ENCODE results near the gene NEURL2. TPM values are rescaled to one million over a fixed set of nuclear protein-coding genes. Genes with fewer than 3 reads are reported as not detected.
A peak's percentile ranks its signal among the peaks of the same experiment; 100 is the strongest.
"Not testable (repeated sequence)": the region's sequence is repeated elsewhere in the genome, so short reads cannot be mapped to it uniquely, and the experiment has no call there.

The NEURL2 gene
- total RNA-seq, 1 donor from 2014 or later: 13.0 TPM

- no peaks in the 10 kb centered on the region for H3K9me3 ChIP-seq (ENCODE audit: control insufficient read depth in 3 of 3, low read length in 3 of 3)
- H3K27ac ChIP-seq (ENCODE audit: low read depth, low read length): peak overlapping the region; percentile 99
- no peaks in the 10 kb centered on the region for H3K27me3 ChIP-seq (ENCODE audit: control insufficient read depth in 3 of 3, insufficient read depth in 3 of 3, low read length in 3 of 3)
- peak overlapping the region; percentile 99 to 100 (median 99) for H3K9ac ChIP-seq (ENCODE audit: low read depth in 1 of 3, low read length in 3 of 3)
- H3K36me3 ChIP-seq (ENCODE audit: control insufficient read depth in 3 of 3, insufficient read depth in 3 of 3, low read length in 3 of 3): peaks cover 9 to 13% (median 13%) of the 10 kb centered on the region in 3 donors
- H3K4me1 ChIP-seq (ENCODE audit: control insufficient read depth in 3 of 3, insufficient read depth in 3 of 3, low read length in 3 of 3): peaks cover 21 to 37% (median 23%) of the 10 kb centered on the region in 3 donors
- H3K4me3 ChIP-seq (ENCODE audit: low read length in 3 of 3): peak overlapping the region; percentile 95 to 100 (median 99)
These were observed 42.4 kb upstream of the NEURL2 start for GRCh38 chr20:45933266-45934045.

DNA sequence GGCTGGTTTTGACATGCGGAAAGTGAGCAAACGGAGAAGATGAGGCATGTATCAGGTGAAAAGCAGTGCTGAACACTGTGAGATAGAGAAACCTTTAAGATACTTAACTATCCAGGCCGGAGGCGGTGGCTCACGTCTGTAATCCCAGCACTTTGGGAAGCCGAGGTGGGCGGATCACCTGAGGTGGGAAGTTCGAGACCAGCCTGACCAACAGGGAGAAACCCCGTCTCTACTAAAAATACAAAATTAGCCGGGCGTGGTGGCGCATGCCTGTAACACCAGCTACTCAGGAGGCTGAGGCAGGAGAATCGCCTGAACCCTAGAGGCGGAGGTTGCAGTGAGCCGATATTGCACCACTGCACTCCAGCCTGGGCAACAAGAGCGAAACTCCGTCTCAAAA, 40.7 kb upstream of the NEURL2 start:
- H3K36me3 ChIP-seq (ENCODE audit: control insufficient read depth in 3 of 3, insufficient read depth in 3 of 3, low read length in 3 of 3); H3K4me3 ChIP-seq (ENCODE audit: low read length in 3 of 3); H3K9me3 ChIP-seq (ENCODE audit: control insufficient read depth in 3 of 3, low read length in 3 of 3); H3K27me3 ChIP-seq (ENCODE audit: control insufficient read depth in 3 of 3, insufficient read depth in 3 of 3, low read length in 3 of 3); H3K27ac ChIP-seq (ENCODE audit: low read depth, low read length); H3K9ac ChIP-seq (ENCODE audit: low read depth in 1 of 3, low read length in 3 of 3): not testable (repeated sequence)
- peaks cover 14 to 25% (median 16%) of the 10 kb centered on the region in 3 donors for H3K4me1 ChIP-seq (ENCODE audit: control insufficient read depth in 3 of 3, insufficient read depth in 3 of 3, low read length in 3 of 3)

GRCh38 chr20:45927071-45927878, 36.3 kb upstream of the NEURL2 start:
- no peaks in the 10 kb centered on the region for H3K27me3 ChIP-seq (ENCODE audit: control insufficient read depth in 3 of 3, insufficient read depth in 3 of 3, low read length in 3 of 3)
- H3K9ac ChIP-seq (ENCODE audit: low read depth in 1 of 3, low read length in 3 of 3): no peak overlapping the region
- no peak overlapping the region for H3K27ac ChIP-seq (ENCODE audit: low read depth, low read length)
- no peak overlapping the region for H3K4me3 ChIP-seq (ENCODE audit: low read length in 3 of 3)
- peaks cover 16 to 21% (median 21%) of the 10 kb centered on the region in 3 donors for H3K4me1 ChIP-seq (ENCODE audit: control insufficient read depth in 3 of 3, insufficient read depth in 3 of 3, low read length in 3 of 3)
- H3K9me3 ChIP-seq (ENCODE audit: control insufficient read depth in 3 of 3, low read length in 3 of 3): no peaks in the 10 kb centered on the region
- H3K36me3 ChIP-seq (ENCODE audit: control insufficient read depth in 3 of 3, insufficient read depth in 3 of 3, low read length in 3 of 3): no peaks in the 10 kb centered on the region

DNA sequence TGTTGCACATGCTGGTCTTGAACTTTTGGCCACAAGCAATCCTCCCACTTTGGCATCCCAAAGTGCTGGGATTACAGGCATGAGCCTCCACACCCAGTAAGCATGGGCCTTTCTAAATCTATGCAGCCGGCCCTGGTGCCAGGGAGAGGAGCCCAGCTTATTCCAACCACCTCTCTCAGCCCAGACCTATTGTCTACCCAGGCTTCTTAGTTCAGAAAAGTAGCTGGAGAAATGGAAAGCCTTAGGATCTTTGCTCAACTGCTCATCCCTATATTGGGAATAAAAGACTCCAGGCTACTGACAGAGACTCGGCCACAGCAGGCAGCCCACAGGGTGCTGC, 35.7 kb upstream of the NEURL2 start:
- peaks cover 16 to 21% (median 21%) of the 10 kb centered on the region in 3 donors for H3K4me1 ChIP-seq (ENCODE audit: control insufficient read depth in 3 of 3, insufficient read depth in 3 of 3, low read length in 3 of 3)
- no peak overlapping the region for H3K9ac ChIP-seq (ENCODE audit: low read depth in 1 of 3, low read length in 3 of 3)
- H3K27ac ChIP-seq (ENCODE audit: low read depth, low read length): no peak overlapping the region
- H3K4me3 ChIP-seq (ENCODE audit: low read length in 3 of 3): no peak overlapping the region
- H3K36me3 ChIP-seq (ENCODE audit: control insufficient read depth in 3 of 3, insufficient read depth in 3 of 3, low read length in 3 of 3): no peaks in the 10 kb centered on the region
- H3K9me3 ChIP-seq (ENCODE audit: control insufficient read depth in 3 of 3, low read length in 3 of 3): no peaks in the 10 kb centered on the region
- H3K27me3 ChIP-seq (ENCODE audit: control insufficient read depth in 3 of 3, insufficient read depth in 3 of 3, low read length in 3 of 3): no peaks in the 10 kb centered on the region

- Histone ChIP-seq H3K9ac (ENCODE audit: low read depth in 1 of 3, low read length in 3 of 3) (no peak overlapping the region), H3K27me3 (ENCODE audit: control insufficient read depth in 3 of 3, insufficient read depth in 3 of 3, low read length in 3 of 3) (no peaks in the 10 kb centered on the region), H3K27ac (ENCODE audit: low read depth, low read length) (peak overlapping the region; percentile 5), H3K36me3 (ENCODE audit: control insufficient read depth in 3 of 3, insufficient read depth in 3 of 3, low read length in 3 of 3) (no peaks in the 10 kb centered on the region), H3K9me3 (ENCODE audit: control insufficient read depth in 3 of 3, low read length in 3 of 3) (no peaks in the 10 kb centered on the region), H3K4me1 (ENCODE audit: control insufficient read depth in 3 of 3, insufficient read depth in 3 of 3, low read length in 3 of 3) (peaks cover 19 to 25% (median 21%) of the 10 kb centered on the region in 3 donors), H3K4me3 (ENCODE audit: low read length in 3 of 3) (no peak overlapping the region)
These were observed 35.0 kb upstream of the NEURL2 start for GRCh38 chr20:45925821-45926506.

GRCh38 chr20:45924391-45925261, 33.6 kb upstream of the NEURL2 start:
- H3K4me1 ChIP-seq (ENCODE audit: control insufficient read depth in 3 of 3, insufficient read depth in 3 of 3, low read length in 3 of 3): peaks cover 27 to 34% (median 30%) of the 10 kb centered on the region in 3 donors
- peak overlapping the region in 1 of 3 donors; percentile 29 for H3K4me3 ChIP-seq (ENCODE audit: low read length in 3 of 3)
- H3K9me3 ChIP-seq (ENCODE audit: control insufficient read depth in 3 of 3, low read length in 3 of 3): no peaks in the 10 kb centered on the region
- no peaks in the 10 kb centered on the region for H3K36me3 ChIP-seq (ENCODE audit: control insufficient read depth in 3 of 3, insufficient read depth in 3 of 3, low read length in 3 of 3)
- H3K27me3 ChIP-seq (ENCODE audit: control insufficient read depth in 3 of 3, insufficient read depth in 3 of 3, low read length in 3 of 3): no peaks in the 10 kb centered on the region
- H3K9ac ChIP-seq (ENCODE audit: low read depth in 1 of 3, low read length in 3 of 3): peak overlapping the region in 2 of 3 donors; percentile 45 to 59
- peak overlapping the region; percentile 64 for H3K27ac ChIP-seq (ENCODE audit: low read depth, low read length)

DNA sequence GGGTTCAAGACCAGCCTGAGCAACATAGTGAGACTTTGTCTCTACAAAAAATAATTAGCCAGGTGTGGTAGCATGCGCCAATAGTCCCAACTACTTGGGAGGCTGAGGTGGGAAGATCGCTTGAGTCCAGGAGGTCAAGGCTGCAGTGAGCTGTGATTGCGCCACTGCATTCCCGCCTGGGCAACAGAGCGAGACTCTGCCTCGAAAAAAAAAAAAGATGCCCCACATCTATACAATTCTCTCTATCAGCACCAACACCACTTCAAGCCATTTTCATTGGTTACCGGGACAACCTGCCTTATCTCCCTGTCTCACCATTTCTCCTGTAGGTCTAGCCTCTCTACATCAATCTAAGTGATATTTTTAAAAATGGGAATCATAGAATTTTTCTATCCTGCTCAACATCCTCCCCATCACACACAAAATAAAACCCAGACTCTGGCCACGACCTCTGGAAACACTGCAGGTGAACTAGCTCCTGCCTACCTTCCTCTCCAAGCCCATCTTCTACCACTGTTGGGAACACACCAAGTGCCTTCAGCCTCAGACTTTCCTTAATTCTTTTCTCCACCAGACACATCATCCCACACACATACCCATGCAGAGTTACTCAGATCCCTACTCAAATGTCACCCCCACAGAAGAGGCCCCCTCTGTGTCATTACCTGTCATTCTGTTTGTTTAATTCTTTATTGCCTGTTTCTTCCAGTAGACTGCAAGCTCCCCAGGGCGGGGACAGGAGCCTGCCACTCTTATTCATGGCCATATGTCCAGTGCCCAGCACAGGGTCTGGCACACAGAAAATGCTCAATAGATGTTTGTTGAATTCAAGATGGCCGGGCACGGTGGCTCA, 30.6 kb upstream of the NEURL2 start:
- no peak overlapping the region for H3K27ac ChIP-seq (ENCODE audit: low read depth, low read length)
- no peaks in the 10 kb centered on the region for H3K9me3 ChIP-seq (ENCODE audit: control insufficient read depth in 3 of 3, low read length in 3 of 3)
- peaks cover 34 to 43% (median 43%) of the 10 kb centered on the region in 3 donors for H3K4me1 ChIP-seq (ENCODE audit: control insufficient read depth in 3 of 3, insufficient read depth in 3 of 3, low read length in 3 of 3)
- peaks cover 0 to 4% (median 0%) of the 10 kb centered on the region in 3 donors for H3K27me3 ChIP-seq (ENCODE audit: control insufficient read depth in 3 of 3, insufficient read depth in 3 of 3, low read length in 3 of 3)
- H3K9ac ChIP-seq (ENCODE audit: low read depth in 1 of 3, low read length in 3 of 3): no peak overlapping the region
- H3K36me3 ChIP-seq (ENCODE audit: control insufficient read depth in 3 of 3, insufficient read depth in 3 of 3, low read length in 3 of 3): no peaks in the 10 kb centered on the region
- H3K4me3 ChIP-seq (ENCODE audit: low read length in 3 of 3): no peak overlapping the region

DNA sequence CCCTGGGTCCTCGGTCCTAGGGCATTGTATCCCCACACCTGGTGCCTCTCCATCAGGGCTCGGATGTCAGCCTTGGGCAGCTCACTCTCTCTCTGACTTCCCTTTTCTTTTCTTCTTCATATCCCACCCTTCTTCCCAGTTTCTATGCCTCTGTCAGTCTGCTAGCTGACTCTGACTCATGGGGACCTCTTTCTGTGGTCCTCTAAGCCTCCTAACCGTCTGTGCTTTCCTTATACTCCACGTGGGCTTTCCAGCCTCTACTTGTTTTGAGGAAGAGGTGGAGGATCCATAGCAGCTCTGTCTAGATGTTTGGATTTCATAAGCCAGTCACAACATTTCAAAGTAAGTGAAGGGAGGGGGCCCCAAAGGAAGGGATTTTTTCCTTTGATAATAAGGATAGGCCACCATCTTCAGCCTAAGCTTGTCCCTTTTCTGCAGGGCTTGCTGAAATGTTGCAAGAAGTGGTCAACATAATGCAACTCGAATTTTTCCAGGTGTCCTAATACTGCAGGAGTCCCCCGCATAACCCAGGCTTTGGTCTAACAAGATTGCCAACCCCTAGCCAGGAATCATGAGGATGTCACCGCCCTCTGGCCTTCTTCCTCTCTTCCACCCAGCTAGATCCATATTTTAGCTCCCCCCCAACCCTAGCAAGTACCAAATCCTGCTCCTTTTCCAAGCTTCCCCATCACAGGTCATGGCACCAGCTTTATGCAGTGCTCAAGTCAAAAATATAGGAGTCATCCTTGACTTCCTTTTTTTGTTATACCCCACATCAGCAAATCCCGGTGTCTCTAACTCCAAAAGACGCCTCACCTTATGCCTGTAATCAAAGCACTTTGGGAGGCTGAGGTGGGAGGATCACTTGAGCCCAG, 29.7 kb upstream of the NEURL2 start:
- Histone ChIP-seq H3K4me3 (ENCODE audit: low read length in 3 of 3) (no peak overlapping the region), H3K4me1 (ENCODE audit: control insufficient read depth in 3 of 3, insufficient read depth in 3 of 3, low read length in 3 of 3) (peaks cover 34 to 43% (median 41%) of the 10 kb centered on the region in 3 donors), H3K27ac (ENCODE audit: low read depth, low read length) (peak overlapping the region; percentile 84)

More for the DNA sequence above, 29.7 kb upstream of the NEURL2 start:
- Histone ChIP-seq H3K9ac (ENCODE audit: low read depth in 1 of 3, low read length in 3 of 3) (peak overlapping the region in 2 of 3 donors; percentile 33 to 45), H3K9me3 (ENCODE audit: control insufficient read depth in 3 of 3, low read length in 3 of 3) (no peaks in the 10 kb centered on the region), H3K27me3 (ENCODE audit: control insufficient read depth in 3 of 3, insufficient read depth in 3 of 3, low read length in 3 of 3) (peaks cover 0 to 4% (median 0%) of the 10 kb centered on the region in 3 donors), H3K36me3 (ENCODE audit: control insufficient read depth in 3 of 3, insufficient read depth in 3 of 3, low read length in 3 of 3) (no peaks in the 10 kb centered on the region)

Measured in skeletal muscle tissue (tissue), 4 donors.